H9 (cell line): ENCODE measurements around the gene PKIB. TPM values are rescaled to one million over a fixed set of nuclear protein-coding genes. Genes with fewer than 3 reads are reported as not detected.

Source experiments
- DNase-seq: peaks from one replicate; pipeline ENCODE4 v3.0.0-alpha.2; 2017
- H2AFZ ChIP-seq: one replicate; pipeline ENCODE4 v1.6.1; 2013; ENCODE audit warnings: mild to moderate bottlenecking, low read length, control low read depth, moderate library complexity
- H2AK5ac ChIP-seq: 2 replicates; pipeline ENCODE4 v1.6.1; 2013; ENCODE audit warnings: low read length, control low read depth, mixed read lengths; ENCODE audit not compliant: insufficient read length
- H2BK120ac ChIP-seq: one replicate; pipeline ENCODE4 v1.6.1; 2013; ENCODE audit warnings: low read depth, mild to moderate bottlenecking, low read length, control low read depth, inconsistent platforms; ENCODE audit not compliant: poor library complexity, severe bottlenecking
- H2BK12ac ChIP-seq: 2 replicates; pipeline ENCODE4 v1.6.1; 2013; ENCODE audit warnings: low read length, control low read depth, mixed read lengths, low read depth; ENCODE audit not compliant: insufficient read length
- H2BK15ac ChIP-seq: 2 replicates; pipeline ENCODE4 v1.6.1; 2013; ENCODE audit warnings: low read depth, low read length, control low read depth
- H2BK20ac ChIP-seq: one replicate; pipeline ENCODE4 v1.6.1; 2013; ENCODE audit warnings: low read depth, mild to moderate bottlenecking, low read length, control low read depth, inconsistent platforms; ENCODE audit not compliant: poor library complexity, severe bottlenecking
- H2BK5ac ChIP-seq: 2 replicates; pipeline ENCODE4 v1.6.1; 2013; ENCODE audit warnings: low read length, control low read depth, mixed read lengths; ENCODE audit not compliant: insufficient read length
- H3K14ac ChIP-seq: 2 replicates; pipeline ENCODE4 v1.6.1; 2013; ENCODE audit warnings: low read length, control low read depth; ENCODE audit not compliant: insufficient read depth
- H3K18ac ChIP-seq: 2 replicates; pipeline ENCODE4 v1.6.1; 2013; ENCODE audit warnings: low read depth, mild to moderate bottlenecking, mixed read lengths, low read length, control low read depth; ENCODE audit not compliant: insufficient read length
- H3K23ac ChIP-seq: 2 replicates; pipeline ENCODE4 v1.6.1; 2013; ENCODE audit warnings: low read length, control low read depth, mixed read lengths, low read depth; ENCODE audit not compliant: insufficient read length
- H3K23me2 ChIP-seq: 2 replicates; pipeline ENCODE4 v1.6.1; 2013; ENCODE audit warnings: low read depth, mild to moderate bottlenecking, mixed read lengths, low read length, control low read depth; ENCODE audit not compliant: insufficient read length, poor library complexity, severe bottlenecking
- H3K27ac ChIP-seq: 2 replicates; pipeline ENCODE4 v1.5.1; 2013; ENCODE audit warnings: low read length, control low read depth, mixed read lengths, low read depth; ENCODE audit not compliant: insufficient read length
- H3K27me3 ChIP-seq: 2 replicates; pipeline ENCODE4 v1.6.1; 2013; ENCODE audit warnings: low read length, control low read depth, inconsistent platforms; ENCODE audit not compliant: insufficient read depth
- H3K4ac ChIP-seq: 2 replicates; pipeline ENCODE4 v1.6.1; 2013; ENCODE audit warnings: low read depth, mild to moderate bottlenecking, control low read depth, inconsistent platforms, low read length, moderate library complexity
- H3K4me1 ChIP-seq: 2 replicates; pipeline ENCODE4 v1.6.1; 2013; ENCODE audit warnings: low read length, control low read depth, inconsistent platforms; ENCODE audit not compliant: insufficient read depth
- H3K4me2 ChIP-seq: 2 replicates; pipeline ENCODE4 v1.6.1; 2013; ENCODE audit warnings: low read length, control low read depth, mixed read lengths; ENCODE audit not compliant: insufficient read length, insufficient read depth
- H3K56ac ChIP-seq: 2 replicates; pipeline ENCODE4 v1.6.1; 2013; ENCODE audit warnings: low read depth, mild to moderate bottlenecking, mixed read lengths, low read length, control low read depth; ENCODE audit not compliant: insufficient read length
- H3K79me1 ChIP-seq: 2 replicates; pipeline ENCODE4 v1.6.1; 2013; ENCODE audit warnings: low read depth, mild to moderate bottlenecking, moderate library complexity, low read length, control low read depth, inconsistent platforms; ENCODE audit not compliant: insufficient read depth, poor library complexity, severe bottlenecking
- H3K79me2 ChIP-seq: 2 replicates; pipeline ENCODE4 v1.6.1; 2013; ENCODE audit warnings: low read length, control low read depth, inconsistent platforms; ENCODE audit not compliant: insufficient read depth
- H3K9ac ChIP-seq: 2 replicates; pipeline ENCODE4 v1.6.1; 2013; ENCODE audit warnings: low read length, control low read depth, mixed read lengths; ENCODE audit not compliant: insufficient read length; ENCODE audit errors: extremely low read depth
- H3K9me3 ChIP-seq: one replicate; pipeline ENCODE4 v1.6.1; 2013; ENCODE audit warnings: low read depth, low read length, inconsistent platforms; ENCODE audit not compliant: control insufficient read depth
- H3T11ph ChIP-seq: one replicate; pipeline ENCODE4 v1.6.1; 2013; ENCODE audit warnings: mild to moderate bottlenecking, low read length, control low read depth, inconsistent platforms
- H4K20me1 ChIP-seq: one replicate; pipeline ENCODE4 v1.6.1; 2013; ENCODE audit not compliant: control insufficient read depth, insufficient read length, insufficient read depth
- H4K5ac ChIP-seq: 2 replicates; pipeline ENCODE4 v1.6.1; 2013; ENCODE audit warnings: low read depth, mild to moderate bottlenecking, mixed read lengths, low read length, control low read depth; ENCODE audit not compliant: insufficient read length
- H4K8ac ChIP-seq: replicated peaks from 2 replicates; pipeline ENCODE4 v1.6.1; 2013; ENCODE audit warnings: low read length, control low read depth, mixed read lengths, low read depth; ENCODE audit not compliant: insufficient read length
- H4K91ac ChIP-seq: 2 replicates; pipeline ENCODE4 v1.6.1; 2013; ENCODE audit warnings: low read depth, mild to moderate bottlenecking, moderate library complexity, mixed read lengths, low read length, control low read depth; ENCODE audit not compliant: insufficient read length
- H3K27ac Mint-ChIP-seq, 3 experiments: 2 replicates in 2 of 3; 3 replicates in 1 of 3; pipeline ENCODE4 v1.8.0; 2020 to 2021; ENCODE audit warnings: mixed read lengths in 3 of 3, mild to moderate bottlenecking in 1 of 3, moderate library complexity in 1 of 3
- H3K27me3 Mint-ChIP-seq: 2 replicates; pipeline ENCODE4 v1.8.0; 2021; ENCODE audit warnings: low read depth, mild to moderate bottlenecking, moderate library complexity, mixed read lengths
- H3K36me3 Mint-ChIP-seq, 3 experiments: 2 replicates in 2 of 3; 3 replicates in 1 of 3; pipeline ENCODE4 v1.8.0; 2020 to 2021; ENCODE audit warnings: low read depth in 3 of 3, mixed read lengths in 3 of 3; ENCODE audit not compliant: insufficient read depth in 1 of 3
- H3K4me1 Mint-ChIP-seq, 2 experiments: 2 replicates each; pipeline ENCODE4 v1.8.0; 2020; ENCODE audit warnings: mixed read lengths in 2 of 2
- H3K4me3 Mint-ChIP-seq, 2 experiments: 2 replicates in 1 of 2; 3 replicates in 1 of 2; pipeline ENCODE4 v1.8.0; 2020 to 2021; ENCODE audit warnings: mild to moderate bottlenecking in 2 of 2, mixed read lengths in 2 of 2, moderate library complexity in 1 of 2
- H3K9me3 Mint-ChIP-seq, 2 experiments: 2 replicates in 1 of 2; 3 replicates in 1 of 2; pipeline ENCODE4 v1.8.0; 2020; ENCODE audit warnings: mild to moderate bottlenecking in 2 of 2, mixed read lengths in 2 of 2, moderate library complexity in 1 of 2
- WGBS: extraction: QIAGEN DNeasy Blood & Tissue Kit; methylation state at CpG from one replicate; pipeline ENCODE4 v1.1.7; 2013; ENCODE audit warnings: missing lambda C conversion rate, low lambda C conversion rate, mixed read lengths; ENCODE audit not compliant: insufficient read length; ENCODE audit errors: extremely low coverage; 5-methylcytosine and 5-hydroxymethylcytosine counted together
- total RNA-seq: library from RNA; stranded (reverse); gene quantifications from 2 replicates; pipeline ENCODE4 v1.2.1, GENCODE V29; 2021
- TF ChIP-seq, protein P1 (sequence below): fragments of 200-600 bp; sonication (generic); conservative IDR thresholded peaks from 3 replicates; pipeline ENCODE4 v1.8.0; 2021; ENCODE audit warnings: antibody characterized with exemption, mild to moderate bottlenecking

The PKIB gene
- total RNA-seq, 1 experiment from 2014 or later = 46.5 TPM

DNA sequence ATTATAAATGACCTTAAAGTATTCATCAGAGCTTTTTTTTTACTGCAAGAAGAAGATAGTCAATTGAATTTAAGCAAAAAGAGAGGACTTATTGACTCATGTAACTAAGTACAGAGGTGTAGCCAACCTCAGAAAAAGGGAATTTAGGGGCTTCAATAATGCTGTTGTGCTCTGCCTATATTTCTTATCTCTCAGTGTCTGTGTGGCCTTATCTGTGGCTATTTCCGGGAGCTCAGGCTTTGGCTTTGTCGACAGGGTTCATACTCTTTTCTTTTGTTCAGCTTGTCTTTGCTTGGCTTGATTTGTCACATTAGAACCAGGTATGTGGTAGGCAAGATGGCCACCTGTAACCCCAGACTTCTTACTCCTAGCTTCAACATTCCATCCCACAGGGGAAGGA, 130.7 kb downstream of the PKIB start:
- Histone ChIP-seq H4K8ac (no peak overlapping the region), H2AK5ac (no peak overlapping the region), H3K9me3 (no peaks in the 10 kb centered on the region), H4K5ac (no peak overlapping the region), H4K20me1 (no peaks in the 10 kb centered on the region), H2BK20ac (no peak overlapping the region), H2BK120ac (no peak overlapping the region), H3K14ac (no peak overlapping the region), H3K27me3 (no peaks in the 10 kb centered on the region), H3T11ph (no peak overlapping the region), H3K23me2 (no peaks in the 10 kb centered on the region), H3K56ac (no peak overlapping the region), H4K91ac (no peak overlapping the region), H3K4ac (no peak overlapping the region), H2AFZ (no peak overlapping the region), H2BK15ac (no peak overlapping the region), H3K9ac (no peak overlapping the region), H3K79me2 (no peaks in the 10 kb centered on the region), H2BK12ac (no peak overlapping the region), H3K23ac (no peak overlapping the region), H3K4me2 (no peak overlapping the region), H2BK5ac (no peak overlapping the region), H3K4me1 (no peaks in the 10 kb centered on the region), H3K18ac (no peak overlapping the region), H3K79me1 (no peaks in the 10 kb centered on the region), H3K27ac (no peak overlapping the region)
- Mint-ChIP-seq H3K9me3 (peaks cover 4% of the 10 kb centered on the region in 2 experiments), H3K27ac (no peak overlapping the region; a peak in 1 of 7 replicates), H3K36me3 (no peaks in the 10 kb centered on the region; a peak in 2 of 7 replicates), H3K4me1 (peaks cover 6 to 10% of the 10 kb centered on the region in 2 experiments), H3K27me3 (peaks cover 1% of the 10 kb centered on the region; the same call in 1 of the 2 replicates), H3K4me3 (no peak overlapping the region)
- TF ChIP-seq, protein P1, sequence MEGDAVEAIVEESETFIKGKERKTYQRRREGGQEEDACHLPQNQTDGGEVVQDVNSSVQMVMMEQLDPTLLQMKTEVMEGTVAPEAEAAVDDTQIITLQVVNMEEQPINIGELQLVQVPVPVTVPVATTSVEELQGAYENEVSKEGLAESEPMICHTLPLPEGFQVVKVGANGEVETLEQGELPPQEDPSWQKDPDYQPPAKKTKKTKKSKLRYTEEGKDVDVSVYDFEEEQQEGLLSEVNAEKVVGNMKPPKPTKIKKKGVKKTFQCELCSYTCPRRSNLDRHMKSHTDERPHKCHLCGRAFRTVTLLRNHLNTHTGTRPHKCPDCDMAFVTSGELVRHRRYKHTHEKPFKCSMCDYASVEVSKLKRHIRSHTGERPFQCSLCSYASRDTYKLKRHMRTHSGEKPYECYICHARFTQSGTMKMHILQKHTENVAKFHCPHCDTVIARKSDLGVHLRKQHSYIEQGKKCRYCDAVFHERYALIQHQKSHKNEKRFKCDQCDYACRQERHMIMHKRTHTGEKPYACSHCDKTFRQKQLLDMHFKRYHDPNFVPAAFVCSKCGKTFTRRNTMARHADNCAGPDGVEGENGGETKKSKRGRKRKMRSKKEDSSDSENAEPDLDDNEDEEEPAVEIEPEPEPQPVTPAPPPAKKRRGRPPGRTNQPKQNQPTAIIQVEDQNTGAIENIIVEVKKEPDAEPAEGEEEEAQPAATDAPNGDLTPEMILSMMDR = no peak
- WGBS = no CpG with 5 or more reads among the region's 2 CpGs
- DNase-seq = no peak
